GM18505 (cell line): ENCODE results near the gene VMAC.

Experiments used
- ATAC-seq: cut with Tn5 transposase; IDR thresholded peaks from one replicate; pipeline ENCODE4 v1.9.1; 2021; ENCODE audit not compliant: unreplicated experiment
- POLR2A ChIP-seq: IDR thresholded peaks from 4 replicates; pipeline ENCODE4 v1.6.1; 2011; ENCODE audit warnings: borderline replicate concordance; ENCODE audit not compliant: insufficient read depth, insufficient read length; ENCODE audit errors: extremely low read depth

Gene VMAC

DNA sequence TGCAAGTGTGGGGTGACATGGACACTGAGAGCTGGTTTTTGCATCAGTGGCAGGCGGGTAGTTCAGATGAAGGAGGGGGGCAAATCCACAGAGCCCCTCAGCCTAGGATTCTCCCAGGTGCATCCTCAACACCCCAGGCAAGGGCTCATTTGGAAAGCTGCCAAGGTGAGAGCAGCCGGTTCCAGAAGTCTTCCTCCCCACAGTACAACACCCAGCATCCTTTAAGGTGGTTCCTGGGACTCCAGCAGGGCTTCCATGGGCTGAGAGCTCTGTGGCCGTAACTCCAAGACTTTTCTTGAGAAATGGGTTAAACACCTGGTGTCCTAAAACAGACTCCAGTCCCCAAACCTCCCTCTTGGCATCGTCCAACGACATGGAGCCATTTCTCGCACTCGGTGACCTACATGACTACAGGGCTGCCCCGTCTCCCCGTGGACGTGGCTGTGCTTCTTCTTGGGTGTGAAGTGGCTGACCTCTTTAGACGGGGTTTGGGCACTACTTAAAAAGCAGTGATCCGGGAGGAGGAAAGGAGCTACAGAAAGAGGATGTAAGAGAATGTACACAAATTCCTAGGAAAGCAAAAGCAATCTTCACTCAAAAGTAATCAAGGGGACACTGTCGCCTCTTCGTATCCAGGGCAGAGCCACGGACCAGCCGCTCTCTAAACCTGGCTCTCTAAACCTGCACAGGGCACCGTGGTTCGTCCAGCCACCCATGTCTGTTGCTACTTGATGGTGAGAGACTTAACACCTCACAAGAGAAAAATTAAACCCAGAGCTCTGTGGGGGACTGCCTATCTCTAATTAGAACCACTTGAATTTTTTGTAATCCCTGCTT is 47.7 kb downstream of the VMAC start:
- no peak for ATAC-seq
- TF ChIP-seq POLR2A, result no peak

DNA sequence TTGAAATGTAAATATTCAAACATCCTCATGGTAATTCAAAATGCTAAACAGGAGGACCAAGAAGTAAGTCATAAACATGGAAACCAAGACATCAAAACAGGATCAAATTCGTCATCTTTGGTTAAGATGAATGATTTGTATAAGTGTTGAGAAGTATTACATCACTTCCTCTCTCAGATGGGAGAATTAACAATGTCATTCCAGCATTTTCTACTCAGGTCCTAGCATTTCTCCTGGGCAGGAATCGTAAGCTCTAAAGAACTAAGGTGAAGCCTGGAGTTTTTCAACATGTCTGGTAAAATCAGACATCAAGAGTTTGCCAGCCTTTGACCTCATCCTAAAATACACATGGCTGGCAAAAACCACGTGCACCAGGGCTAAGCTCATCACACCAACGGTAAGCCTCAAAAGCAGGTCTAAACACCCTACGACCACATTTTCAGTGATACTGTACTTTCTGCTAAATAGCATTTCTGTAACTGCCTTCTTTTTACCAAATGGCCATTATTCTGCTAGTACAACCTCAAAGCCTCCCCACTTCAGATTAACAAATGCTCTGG is 48.4 kb downstream of the VMAC start:
- ATAC-seq, result no peak
- no peak for TF ChIP-seq POLR2A

DNA sequence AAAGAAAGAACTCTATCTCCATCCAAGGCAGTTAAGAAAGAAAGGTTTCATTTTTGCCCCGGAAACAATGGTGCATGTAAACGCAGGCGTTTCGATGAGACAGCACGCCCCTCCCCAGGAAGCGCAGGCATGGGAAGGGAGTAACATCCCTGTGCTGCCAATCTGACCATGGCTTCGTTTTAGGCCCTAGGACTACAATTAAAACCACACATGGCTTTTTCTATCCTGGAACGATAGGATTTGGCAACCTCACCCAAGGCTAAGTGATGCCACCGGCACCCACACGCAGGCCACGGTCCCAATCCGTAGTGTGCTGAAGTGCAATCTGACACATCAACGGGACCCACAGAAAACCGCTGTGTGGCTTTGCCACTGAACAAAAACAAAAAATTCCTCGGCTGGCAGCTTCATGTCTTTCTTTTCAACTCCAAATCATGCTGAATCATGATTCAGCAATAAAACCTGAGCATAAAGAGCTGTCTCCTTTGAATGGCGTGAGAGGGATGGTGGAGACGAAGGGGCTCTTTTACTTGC is 49.1 kb downstream of the VMAC start:
- ATAC-seq, result no peak
- TF ChIP-seq POLR2A, result no peak

DNA sequence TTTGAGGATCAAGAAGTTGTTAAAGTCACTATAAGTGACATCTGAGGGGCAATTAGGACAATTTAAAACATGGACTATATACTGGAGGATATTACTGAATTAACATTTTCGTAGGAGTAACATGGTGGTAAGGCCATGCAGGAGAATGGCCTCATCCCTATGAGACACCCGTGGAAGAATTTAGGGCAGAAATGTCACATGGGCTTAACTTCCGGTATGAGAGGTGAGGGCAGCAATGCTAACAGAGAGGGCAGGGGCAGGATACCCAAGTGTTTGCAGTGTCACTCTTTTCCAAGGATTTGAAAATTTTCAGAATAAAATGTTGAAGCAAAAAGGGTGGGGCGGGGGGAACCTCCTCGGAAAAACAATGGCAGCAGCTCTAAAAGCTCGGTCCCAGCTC is 49.6 kb downstream of the VMAC start:
- no peak for ATAC-seq
- no peak for TF ChIP-seq POLR2A

DNA sequence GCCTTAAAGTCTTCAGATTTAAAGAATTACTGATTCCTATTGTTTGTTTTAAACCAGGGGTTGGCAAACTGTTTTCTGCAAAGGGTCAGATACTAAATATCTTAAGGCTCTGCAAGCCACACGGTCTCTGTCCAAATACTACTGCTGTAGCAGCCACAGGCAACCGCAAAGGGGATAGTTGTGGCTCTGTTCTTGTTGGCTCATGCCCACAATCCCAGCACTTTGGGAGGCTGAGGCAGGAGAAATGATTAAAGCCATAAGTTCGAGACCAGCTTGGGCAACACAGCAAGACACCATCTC is 50.9 kb downstream of the VMAC start:
- no peak for ATAC-seq
- TF ChIP-seq POLR2A, result no peak

DNA sequence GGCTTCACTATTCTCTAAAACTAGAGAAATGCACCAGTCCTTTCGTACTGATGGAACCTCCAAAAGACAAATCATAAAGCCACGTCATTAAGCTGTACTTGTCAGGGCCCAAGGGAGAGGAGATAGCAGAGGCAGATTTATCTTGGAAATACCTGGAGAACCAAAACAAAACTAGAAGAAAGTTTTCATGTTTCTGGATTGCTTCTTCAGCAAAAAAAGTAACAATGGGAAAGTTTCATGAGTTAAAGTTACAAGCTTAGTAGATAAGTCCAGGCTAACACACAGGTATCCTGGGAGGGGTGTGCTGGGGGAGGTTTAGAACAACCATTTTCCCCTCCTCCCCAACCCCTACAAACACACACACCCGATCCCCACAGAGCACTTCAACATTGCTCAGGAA is 51.7 kb downstream of the VMAC start:
- TF ChIP-seq POLR2A, result no peak
- ATAC-seq, result no peak

DNA sequence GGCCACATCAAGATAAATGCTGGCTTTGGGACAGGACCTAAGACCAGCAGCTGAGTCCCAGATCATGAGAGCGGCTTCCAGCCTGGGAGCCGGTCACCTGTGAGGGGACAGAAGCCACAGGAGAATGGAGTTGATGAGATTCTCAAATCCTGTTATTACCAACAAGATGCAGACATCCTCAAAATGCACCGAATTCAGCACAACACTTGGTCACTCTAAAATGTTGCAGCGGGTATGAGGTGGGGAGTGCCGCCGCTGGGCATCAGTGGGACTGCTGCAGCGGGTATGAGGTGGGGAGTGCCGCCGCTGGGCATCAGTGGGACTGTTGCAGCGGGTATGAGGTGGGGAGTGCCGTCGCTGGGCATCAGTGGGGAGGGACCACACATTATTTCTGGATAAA is 52.1 kb downstream of the VMAC start:
- ATAC-seq, result no peak
- TF ChIP-seq POLR2A, result no peak

DNA sequence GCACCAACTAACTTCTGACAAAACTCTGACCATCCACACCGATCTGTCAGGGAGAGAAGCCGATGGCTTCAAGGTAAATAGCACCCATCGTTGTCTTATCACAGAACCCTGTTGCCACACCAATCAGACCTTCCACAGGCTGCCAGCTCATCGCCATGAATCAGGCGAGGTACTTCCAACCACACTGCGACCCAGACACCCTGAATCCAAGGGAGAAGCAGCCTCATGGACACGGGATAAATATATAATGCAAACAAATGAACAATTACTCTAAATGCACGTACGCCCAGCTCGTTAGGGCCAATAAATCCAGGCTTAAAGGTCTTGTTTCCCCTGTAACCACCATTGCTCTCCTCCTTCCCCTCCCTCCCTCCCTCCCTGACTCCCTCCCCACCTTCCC is 52.5 kb downstream of the VMAC start:
- no peak for TF ChIP-seq POLR2A
- no peak for ATAC-seq

DNA sequence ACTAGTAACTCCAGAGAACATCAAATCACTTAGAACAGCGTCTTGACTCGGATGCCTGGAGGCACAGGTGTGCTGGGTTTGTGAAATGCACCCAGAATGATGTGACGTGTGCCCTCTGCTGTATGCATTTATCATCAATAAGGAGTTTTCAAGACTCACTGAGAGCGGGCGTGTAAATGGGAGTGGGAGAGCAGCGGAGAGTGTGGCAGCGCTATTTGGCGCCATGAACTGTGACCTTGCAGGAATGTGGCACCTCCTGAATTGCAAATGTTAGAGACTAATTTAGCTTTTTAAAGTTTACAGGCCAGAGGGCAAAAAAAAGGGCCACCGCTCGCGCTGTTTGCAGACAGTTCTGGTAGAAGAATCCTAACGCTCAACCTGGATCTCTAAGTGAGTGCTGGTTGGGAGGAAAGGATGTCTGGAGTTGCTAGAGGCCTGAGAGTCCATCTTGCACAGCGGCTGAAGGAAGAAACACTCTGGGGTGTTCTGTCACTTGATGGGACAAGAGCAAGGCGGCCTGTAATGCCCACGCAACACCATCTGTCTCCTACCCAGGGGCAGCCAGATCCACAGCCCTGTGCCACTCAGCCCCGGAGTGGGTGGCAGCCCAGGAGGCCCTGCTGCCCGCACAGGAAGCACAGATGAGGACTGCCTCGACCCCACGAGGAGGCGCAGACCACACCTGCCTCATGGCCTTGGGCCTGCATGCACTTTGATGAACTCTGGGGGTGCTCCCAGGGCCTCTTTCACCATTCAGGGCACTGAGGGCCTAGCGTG is 53.6 kb downstream of the VMAC start:
- no peak for TF ChIP-seq POLR2A
- ATAC-seq, result no peak

DNA sequence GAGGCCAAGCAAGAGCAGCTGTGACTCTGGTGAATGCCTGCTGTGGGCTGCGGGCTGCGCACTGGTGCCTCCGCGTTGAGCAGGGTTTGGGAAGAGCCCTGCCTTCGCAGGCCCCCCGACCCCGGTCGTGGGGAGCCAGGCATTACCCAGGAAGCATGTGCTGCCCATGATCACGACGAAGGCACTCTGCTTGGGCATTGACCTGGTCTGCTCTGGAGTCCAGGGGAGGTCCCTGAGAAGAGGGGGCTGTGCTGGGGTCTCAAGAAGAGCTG is 54.1 kb downstream of the VMAC start:
- no peak for TF ChIP-seq POLR2A
- ATAC-seq, result no peak

DNA sequence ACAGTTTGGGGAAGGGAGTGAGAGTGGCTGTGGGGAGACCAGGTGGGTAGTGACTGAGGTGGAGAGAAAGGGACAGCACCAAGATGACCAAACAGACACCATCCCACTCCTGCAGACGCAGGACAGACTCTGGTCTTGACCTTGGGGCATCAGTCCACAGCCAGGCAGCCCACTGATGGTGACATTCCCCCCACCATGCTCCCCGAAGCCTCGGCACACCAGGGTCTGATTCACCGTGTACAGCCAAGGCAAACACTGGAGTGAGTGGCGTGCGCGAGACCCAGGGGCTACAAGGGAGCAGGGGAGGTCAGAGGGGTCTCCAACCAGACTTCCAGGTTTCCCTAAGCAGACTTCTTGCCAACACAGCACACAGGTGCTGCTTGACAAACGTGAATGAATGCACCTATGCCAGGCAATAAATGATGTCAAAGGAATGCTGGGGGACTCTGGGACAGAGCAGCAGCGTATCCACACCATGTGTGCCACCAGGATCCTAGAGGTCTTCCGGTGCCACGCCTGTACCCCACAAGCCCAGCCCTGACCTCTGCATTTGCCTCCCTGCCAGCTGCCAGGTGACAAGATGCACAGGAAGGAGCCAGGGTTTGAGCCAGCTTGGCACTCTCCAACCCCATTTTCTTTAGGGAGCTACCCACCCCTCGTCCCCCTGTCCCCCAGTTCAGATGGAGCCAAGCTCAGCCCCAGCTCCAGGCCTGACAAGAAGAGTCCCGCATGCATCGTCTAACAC is 54.8 kb downstream of the VMAC start:
- no peak for ATAC-seq
- TF ChIP-seq POLR2A, result no peak
